HK-2 (cell line): ENCODE results near the gene SIRT5.
A peak's percentile ranks its signal among the peaks of the same experiment; 100 is the strongest.

Experiments used
- DNase-seq: peaks from one replicate; pipeline ENCODE4 v3.0.0-alpha.2; 2018; ENCODE audit not compliant: unreplicated experiment

Gene SIRT5

DNA sequence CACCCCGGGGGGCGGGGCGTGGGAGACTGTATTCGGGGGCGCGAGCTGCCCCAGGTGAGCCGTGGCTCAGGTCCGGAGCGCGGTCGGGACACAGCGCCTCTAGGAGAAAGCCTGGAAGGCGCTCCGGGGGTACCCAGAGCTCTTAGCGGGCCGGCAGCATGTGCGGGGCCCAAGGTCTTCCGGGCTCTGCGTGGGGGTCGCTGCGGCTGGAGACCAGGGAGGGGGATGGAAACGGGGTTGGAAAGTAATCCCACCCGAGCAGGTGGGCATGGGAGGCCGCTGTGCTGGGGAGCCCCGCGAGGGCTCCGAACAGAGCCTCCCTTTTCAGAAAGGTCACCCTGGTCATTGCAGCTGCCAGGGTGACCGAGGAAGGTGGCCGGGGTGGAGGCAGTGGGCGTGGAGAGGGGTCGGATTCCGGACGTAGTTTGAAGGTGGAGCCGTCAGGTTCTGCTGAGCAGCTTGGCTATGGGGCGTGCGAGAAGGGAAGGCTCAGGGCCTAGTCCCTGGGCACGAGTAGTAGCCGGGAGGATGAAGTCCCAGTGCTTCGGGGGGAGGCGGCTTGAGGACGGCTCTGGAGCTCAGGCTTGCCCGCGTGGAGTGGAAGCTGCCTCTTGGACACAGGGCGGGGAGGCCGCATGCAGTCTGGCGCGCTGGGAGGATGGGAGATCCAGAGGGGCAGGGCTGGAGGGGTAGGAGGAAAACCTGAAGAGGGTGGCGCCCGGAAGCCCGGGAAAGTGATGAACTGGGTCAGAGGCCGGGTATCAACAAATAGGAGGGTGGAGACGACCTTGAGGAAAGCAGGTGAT, at the start of gene SIRT5:
Gene SIRT5, plus strand, starts transcription at position 31 of the 806 bp plus-strand sequence. CDS start 9,510 bp downstream, outside the sequence.
- DNase-seq: peak; percentile 88

DNA sequence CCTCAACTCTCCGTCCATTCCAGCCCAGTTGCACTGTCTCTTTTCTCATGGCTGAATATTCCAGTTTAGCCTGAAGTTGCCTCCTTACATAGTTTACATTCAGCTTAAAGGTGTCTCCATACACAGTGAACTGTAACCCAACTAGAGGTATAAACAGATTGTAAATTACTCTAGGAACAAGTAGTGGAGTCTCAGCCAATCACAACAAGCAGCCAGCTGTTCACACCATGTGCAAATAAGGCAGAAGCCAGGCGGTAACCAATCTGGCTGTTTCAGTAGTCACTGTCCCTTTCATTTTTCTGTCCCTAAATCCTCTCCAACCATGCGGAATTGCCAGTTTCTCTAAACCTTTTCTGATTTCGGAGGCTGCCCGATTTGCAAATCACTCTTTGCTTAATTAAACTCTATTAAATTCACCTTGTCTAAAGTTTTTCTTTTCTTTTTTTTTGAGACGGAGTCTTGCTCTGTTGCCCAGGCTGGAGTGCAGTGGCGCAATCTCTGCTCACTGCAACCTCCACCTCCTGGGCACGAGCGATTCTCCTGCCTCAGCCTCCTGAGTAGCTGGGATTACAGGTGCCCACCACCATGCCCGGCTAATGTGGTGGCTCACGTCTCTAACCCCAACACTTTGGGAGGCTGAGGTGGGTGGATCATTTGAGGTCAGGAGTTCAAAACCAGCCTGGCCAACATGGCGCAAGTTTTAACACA, 49.4 kb upstream of the SIRT5 start:
- DNase-seq: no peak

DNA sequence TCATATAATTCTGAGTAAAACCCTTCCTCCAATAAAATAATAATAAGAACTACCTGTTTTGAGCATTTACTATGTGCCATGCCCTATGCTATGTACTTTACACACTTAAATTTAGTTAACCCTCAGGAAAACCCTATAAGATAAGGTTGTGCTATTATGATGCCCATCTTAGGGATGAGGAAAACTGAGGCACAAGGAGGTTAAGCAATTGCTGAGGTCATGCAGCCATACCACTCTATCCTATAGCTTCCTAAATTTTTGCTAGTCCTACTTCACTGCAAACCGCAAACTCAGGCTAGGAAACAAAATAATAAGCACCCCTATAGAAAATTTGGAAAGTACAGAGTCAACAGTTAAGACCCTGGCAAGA, 48.1 kb upstream of the SIRT5 start:
- no peak for DNase-seq

DNA sequence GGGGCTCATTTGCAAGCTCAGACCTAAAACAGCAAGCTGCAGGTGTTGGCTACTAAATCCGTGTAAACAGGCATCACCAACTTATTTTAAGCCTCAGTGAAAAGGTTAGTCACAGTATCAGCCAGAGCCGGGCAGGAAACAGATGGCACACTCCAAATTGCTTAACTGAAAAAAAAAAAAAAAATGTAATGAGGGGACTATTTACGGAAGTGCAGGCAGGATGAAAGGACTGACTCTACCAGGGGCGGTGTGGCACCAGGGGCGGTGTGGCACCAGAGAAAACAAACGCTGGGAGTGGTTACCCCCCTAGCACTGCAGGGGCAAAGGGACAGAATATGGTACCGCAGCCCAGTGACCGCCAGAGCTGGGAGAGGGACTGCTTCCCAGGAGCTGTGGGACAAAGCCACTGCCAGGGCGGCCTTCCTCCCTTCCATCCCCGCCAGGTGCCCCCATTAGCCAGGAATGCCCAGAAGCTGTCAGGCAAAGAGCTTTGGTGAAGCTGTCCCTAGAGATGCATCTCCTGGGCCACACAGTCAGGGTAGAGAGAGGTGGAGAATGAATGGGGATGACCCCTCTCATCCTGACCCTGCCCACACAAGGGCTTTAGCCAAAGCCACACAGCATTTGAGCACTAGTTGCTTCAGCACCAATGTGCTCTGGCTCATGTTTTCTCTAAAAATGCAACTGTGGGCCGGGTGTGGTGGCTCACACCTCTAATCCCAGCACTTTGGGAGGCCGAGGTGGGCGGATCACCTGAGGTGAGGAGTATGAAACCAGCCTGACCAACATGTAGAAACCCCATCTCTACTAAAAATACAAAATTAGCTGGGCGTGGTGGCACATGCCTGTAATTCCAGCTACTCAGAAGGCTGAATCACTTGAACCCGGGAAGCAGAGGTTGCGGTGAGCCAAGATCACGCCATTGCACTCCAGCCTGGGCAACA, 47.4 kb upstream of the SIRT5 start:
- no peak for DNase-seq

DNA sequence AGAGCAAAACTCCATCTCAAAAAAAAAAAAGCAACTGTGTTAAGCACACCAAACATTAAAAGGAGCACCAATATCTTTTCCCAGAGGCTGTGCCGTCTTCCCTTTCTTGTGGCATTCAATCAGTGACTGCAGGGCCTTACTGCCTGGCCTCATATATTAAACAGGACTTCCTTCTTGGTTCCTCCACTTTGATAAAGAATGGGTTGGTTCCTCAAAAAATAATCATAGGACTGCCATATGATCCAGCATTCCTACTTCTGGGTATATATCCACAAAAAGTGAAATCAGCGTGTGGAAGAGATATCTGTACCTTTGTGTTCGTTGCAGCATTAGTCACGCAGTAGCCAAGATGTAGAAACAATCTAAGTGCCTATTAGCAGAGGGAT, 46.7 kb upstream of the SIRT5 start:
- DNase-seq: no peak

DNA sequence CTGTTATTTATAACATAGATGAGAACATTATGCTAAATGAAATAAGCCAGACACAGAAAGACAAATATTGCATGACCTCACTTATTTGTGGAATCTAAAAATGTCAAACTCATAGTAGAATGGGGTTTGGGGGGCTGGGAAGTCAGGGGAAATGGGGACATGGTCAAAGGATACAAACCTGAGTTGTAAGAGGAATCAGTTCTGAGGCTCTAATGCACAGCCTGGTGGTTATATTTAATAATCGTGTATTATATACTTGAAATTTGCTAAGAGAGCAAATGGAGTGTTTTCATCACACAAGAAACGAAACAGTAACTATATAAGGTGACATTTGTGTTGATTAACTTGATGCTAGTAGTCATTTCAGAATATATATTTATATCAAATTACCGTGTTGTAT, 46.2 kb upstream of the SIRT5 start:
- no peak for DNase-seq

DNA sequence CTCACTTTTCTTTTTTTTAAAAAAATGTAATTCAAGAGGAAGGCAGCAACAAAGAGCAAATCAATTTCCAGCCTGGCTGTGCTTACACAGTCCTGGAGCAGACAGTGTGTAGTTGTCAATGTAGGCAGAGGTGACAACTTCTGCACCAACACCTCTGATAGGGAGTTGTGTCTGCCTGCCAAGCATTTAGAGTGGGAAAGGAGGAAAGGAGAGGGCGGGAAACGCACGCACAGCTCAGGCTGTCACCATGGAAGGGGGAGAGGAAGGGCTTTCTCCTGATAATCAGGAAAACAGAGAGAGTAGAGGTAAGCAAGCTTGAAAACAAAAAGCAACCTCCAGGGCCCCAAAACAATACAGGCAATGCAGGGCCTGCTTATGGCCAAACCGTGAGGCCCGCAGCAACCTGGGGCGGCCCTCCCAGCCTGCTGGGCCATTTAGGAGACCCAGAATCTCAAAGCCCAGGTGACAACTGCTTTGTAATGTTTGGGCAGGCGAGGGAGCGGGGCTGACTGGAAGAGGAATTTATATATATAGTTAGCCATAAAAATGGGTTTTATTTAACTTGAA, 45.5 kb upstream of the SIRT5 start:
- no peak for DNase-seq

DNA sequence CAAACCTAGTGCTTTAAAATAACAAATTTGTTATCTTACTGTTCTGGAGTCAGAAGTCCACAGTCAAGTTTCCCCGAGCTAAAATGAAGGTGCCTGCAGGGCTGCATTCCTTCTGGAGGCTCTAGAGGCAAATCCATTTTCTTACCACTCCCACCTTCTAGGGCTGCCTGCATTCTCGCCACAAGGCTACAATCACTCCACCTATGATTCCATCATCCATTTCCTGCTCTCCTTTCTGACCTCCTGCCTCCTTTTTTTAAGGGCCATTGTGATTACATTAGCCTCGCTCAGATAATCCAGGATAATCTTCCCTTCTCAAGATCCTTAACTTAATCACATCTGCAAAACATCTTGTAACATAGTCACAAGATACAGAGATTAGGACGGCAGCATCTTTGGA, 42.4 kb upstream of the SIRT5 start:
- DNase-seq: no peak

DNA sequence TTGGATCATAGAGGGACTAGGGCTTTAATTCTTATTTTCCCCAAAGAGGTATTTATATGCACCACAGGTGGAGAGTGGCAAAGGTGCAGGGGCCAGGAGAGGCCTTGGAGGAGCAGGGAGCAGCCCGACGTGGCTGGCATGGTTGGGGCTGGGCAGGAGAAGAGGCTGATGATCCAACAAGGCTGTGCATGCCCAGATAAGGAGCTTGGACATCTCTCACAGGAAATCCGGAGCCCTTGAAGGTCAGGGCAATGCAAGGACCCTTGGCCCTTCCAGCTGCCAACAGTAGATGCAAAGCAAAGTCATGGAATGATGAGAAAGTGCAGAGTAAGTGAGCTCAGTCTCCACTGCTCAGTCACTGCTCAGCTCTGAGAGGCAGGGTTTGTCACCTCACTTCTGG, 39.9 kb upstream of the SIRT5 start:
- no peak for DNase-seq

DNA sequence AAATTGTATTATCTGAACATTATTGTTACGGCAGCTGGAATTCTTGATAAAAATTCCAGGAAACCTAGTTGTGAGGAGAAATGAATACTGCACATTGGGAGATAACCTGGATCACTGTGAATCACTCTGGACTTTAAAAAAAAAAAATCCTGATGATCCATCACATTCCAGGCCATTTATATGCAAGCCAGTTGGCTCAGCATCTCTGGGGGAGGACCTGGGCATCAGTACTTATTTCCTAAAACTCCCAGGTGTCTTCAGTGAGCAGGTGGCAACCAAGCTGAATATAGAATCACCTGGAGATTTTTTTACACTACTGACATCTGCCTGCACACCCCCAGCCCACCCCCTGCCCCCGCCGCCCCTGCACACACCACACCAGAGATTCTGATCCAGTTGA, 39.1 kb upstream of the SIRT5 start:
- DNase-seq: no peak

DNA sequence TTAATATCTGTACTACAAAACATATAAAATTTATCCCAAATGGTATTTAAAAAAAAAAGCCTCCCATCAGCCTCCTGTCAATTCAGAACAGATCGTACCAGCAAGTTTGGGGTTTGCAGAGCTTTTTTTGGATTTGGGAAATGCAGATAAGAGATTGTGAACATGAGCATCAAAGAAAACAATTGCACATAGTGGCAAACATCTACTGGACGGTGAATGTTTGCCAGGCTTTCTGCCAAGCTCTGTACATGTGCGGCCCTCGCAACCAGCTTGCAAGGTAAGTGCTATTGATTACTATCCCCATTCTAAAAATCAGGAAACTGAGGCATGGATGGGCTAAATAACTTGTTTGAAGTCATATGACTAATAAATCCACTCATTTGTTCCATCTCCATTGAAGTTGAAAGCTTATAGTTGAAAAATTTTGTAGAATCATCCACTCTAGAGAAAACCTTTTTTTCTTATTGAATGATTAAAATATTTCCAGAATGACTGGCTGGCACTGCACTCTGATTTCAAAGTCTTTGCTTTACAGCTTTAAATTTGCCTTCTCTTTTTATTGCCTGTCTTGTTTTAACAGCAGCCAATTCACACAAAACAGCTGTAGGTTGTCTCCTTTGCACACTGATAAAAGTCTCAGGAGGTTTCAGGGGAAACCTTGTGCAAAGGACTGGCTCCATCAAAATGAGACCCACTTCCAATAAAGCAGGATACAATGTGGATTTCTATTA, 37.4 kb upstream of the SIRT5 start:
- no peak for DNase-seq

DNA sequence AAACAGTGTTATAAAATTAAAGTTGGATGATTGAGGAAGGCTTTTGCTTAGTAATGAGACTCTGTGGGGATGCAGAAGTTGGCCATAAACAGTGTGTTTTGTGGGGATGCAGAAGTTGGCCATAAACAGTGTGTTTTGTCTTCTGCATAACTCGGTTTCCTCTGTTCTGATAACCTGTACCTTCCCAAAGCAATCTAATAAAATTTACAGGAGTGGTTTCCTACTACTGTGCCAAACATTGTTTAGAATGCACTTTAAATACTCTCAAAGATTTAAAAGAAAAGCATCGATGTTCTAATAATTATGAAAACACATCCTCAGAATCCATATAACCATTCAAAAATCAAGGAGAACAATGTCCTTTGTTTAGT, 36.9 kb upstream of the SIRT5 start:
- no peak for DNase-seq

DNA sequence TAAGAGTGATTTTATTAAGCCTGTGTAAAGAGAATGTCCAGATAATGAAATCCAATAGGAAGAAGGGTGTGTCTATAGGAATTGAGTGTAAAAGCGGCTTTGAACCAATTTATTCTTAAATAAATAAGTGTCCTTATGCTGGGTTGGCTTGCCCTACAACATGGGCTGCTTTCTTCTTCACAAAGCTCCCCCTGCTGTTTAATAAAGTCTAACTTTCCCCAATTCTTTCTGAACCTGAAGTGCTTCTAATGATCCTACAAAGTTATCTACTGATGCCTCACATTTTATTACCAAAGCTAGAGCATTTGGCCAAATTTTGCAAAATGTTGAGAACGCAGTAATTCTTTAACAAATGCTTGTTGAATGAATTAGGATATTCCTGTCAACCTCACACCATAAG, 36.3 kb upstream of the SIRT5 start:
- DNase-seq: no peak

DNA sequence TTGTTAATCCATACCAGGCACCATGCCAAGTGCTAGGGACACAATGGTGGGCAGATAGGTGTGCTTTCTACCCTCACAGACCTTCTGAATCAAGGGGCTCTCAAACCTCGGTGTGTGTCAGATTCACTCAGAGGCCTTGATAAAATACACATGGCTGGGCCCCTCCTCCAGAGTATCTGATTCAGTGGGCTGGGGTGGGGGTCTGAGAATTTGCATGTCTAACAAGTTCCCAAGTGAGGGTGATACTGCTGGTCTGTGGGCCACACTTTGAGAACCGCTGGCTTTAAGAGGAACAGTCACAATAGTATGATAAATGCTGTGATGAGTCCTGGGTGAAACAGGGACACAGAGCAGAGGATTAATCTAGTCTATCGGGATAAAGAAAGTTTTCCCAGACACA, 35.8 kb upstream of the SIRT5 start:
- no peak for DNase-seq

DNA sequence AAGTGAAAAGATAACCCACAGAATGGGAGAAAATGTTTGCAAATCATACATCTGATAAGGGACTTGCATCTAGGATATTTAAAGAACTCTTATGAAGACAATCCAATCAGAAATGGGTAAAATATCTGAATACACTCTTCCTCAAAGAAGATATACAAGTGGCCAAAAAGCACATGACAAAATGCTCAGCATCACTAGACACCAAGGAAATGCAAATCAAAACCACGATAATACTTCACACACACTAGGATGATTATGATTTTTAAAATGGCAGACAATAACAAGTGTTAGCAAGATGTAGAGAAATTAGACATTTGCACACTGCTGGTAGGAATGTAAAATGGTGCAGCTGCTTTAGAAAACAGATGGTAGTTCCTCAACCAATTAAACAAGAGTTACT, 34.8 kb upstream of the SIRT5 start:
- no peak for DNase-seq

DNA sequence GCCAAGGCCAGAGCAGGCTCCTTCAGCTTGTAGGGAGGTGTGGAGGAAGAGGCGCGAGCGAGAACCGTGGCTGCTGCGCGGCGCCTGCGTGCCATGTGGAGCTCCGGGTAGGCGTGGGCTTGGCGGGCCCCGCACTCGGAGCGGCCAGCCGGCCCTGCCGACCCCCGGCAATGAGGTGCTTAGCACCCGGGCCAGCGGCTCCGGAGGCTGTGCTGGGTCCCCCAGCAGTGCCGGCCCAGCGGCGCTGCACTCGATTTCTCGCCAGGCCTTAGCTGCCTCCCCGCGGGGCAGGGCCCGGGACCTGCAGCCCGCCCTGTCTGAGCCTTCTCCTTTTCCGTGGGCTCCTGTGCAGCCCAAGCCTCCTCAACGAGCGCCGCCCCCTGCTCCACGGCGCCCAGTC, 32.9 kb upstream of the SIRT5 start:
- no peak for DNase-seq

DNA sequence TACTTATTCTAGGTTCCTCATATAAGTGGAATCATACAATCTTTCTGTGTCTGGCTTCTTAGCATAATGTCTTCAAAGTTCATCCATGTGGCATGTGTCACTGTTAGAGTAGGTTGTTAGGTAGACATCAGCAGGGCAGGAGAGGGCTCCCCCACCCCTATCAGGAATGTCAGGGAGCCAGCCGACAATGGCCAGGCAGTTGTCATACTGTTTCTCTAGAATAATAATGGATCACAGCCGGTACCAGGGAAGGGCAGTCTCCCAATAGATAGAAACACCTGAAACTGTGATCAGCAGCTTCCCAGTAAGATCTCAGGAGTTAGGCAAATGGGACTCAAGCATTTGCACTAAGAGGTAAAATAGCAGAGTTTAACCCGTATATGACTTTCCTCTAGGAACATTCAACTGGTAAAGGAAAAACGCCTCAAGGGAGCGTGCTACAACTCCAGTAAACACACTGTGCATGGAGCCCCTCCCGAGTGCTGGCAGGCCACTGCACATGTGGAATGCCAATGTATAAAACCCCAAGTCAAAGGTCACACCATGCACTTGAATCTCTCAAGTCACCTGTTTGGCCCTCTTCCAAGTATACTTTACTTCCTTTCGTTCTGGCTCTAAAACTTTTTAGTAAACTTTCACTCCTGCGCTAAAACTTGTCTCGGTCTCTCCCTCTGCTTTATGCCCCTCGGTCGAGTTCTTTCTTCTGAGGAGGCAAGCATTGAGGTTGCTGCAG, 29.8 kb upstream of the SIRT5 start:
- DNase-seq: no peak

DNA sequence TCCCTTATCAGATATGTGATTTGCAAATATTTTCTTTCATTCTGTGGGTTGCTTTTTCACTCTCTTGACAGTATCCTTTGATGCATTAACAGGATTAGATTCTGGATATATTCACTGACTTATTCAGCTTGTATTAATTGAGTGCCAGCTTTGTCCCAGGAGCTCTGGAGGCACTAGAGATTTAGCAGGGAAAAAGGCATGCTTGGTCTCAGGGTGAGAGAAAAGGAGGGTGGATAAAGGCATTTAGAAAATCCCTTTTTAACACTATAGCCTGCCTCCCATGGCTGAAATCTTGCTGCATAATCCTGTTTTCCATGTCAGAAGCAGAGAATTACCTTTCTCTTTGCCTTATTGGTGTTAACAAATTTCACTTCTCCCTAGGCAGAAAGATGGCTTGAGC, 28.5 kb upstream of the SIRT5 start:
- no peak for DNase-seq

DNA sequence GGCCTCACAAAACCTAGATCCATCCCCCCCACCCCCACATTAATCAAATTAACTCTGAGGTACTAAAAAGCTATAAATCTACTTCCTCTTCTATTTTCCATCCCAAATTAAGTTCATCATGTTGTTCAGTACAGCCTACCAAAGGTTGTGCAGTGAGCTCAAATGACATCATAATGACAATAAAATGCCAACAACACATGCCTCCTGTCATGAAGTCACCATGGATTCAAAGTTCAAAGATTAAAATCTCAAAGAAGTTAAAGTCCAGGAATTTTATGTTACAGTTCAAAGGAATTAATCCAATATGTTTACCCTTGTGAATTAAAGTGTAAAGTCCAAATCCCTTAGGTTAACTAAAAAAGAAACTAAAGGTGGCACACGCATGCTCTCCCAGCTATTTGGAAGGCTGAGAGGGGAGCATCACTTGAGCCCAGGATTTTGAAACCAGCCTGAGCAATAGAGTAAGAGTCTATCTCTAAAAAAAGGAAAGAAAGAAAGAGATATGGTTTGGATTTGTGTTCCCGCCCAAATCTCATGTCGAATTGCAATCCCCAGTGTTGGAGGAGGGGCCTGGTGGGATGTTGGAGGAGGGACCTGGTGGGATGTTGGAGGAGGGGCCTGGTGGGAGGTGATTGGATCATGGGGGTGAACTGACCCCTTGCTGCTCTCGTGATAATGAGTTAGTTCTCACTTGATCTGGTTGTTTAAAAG, 25.7 kb upstream of the SIRT5 start:
- DNase-seq: no peak

DNA sequence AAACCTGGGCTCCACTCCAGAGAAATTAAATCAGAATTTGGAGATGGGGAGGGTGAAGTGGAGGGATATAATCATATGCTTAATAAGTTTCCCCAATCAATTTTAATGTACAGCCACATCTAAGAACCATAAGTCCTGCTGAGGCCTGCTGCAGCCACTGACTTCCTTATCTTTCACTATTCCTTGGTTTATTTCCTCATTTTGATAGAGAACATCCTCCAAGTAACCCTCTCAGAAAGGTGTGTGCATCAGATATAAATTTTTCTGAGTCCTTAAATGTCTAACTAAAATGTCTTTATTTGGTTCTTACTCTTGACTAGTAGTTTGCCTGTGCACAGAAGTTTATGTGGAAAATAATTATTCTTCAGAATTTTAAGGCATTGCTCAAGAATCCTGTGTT, 23.7 kb upstream of the SIRT5 start:
- no peak for DNase-seq
